ENCODE results near the gene FBXL15. TPM values are rescaled to one million over a fixed set of nuclear protein-coding genes. Genes with fewer than 3 reads are reported as not detected.

The FBXL15 gene
- total and polyA plus RNA-seq, 2 of the 13 experiments (the other 11 are each of a cell fraction or from before 2014, with no cell fraction given): 4.3 to 8.3 TPM

DNA sequence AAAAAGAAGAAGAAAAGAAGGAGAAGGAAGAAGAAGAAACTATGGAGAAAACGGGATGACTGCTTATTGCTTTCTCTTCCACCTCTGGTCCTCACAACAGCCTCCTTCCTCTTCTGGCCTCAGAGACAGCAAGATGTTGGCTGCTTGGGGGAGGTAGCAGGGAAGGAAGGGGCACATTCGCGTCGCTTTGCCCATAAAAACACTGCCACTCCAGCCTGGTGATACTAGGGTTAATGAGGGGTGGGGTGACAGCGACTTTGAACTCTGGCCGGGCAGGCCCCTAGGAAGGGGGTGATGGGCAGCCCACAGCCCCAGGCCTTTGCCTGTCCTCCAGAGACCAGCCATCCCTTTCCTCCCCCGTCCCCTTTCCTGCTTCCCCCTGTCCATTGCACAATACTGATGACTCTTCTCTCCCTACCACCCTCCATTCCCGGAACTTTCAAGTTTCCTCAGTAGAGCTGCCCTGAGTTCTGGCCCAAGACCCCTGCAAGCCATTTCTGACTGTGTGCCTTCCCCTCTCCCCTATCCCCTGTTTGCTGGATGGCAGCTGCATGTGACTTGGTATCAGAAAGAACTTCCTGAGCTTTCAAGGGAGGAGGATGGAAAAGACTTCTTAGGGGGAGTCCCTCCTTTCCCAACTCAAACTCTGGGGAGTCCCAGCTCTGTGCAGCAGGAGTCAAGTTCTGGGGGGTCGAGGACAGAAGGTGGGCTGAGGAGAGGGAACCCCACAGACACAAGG, 13.9 kb downstream of the FBXL15 start (continued):
- peak; percentile 27 for TF ChIP-seq ASH2L (IDR thresholded peaks at IDR 0.05; ENCODE audit: insufficient read length, low read depth, low read length)
- peak; percentile 97 for TF ChIP-seq CEBPB (IDR thresholded peaks at IDR 0.05; ENCODE audit: borderline replicate concordance, low read depth, low read length)
- 0 out of 2 replicates have a peak, but pooled peaks have one; percentile 13 for TF ChIP-seq ZNF124 (CRISPR knock-in tag; IDR thresholded peaks at IDR 0.05)
- TF ChIP-seq HNRNPUL1 (IDR thresholded peaks at IDR 0.05; ENCODE audit: low read depth, low read length): no peak
- no peak for TF ChIP-seq ZFP36 (IDR thresholded peaks at IDR 0.05; ENCODE audit: borderline replicate concordance, low read depth, low read length, partially characterized antibody)
- TF ChIP-seq, protein P1, sequence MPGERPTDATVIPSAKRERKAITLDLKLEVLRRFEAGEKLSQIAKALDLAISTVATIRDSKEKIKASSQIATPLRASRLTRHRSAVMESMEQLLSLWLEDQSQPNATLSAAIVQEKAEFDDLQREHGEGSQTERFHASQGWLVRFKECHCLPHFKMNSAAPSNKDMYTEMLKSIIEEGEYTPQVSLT (CRISPR knock-in tag; IDR thresholded peaks at IDR 0.05; ENCODE audit: borderline replicate concordance, low read depth): no peak
- peak; percentile 66; the same call in 1 of the 2 replicates for TF ChIP-seq ZNF160 (CRISPR knock-in tag; IDR thresholded peaks at IDR 0.05)
- peak; percentile 35; the same call in 1 of the 2 replicates for TF ChIP-seq DMAP1 (CRISPR knock-in tag; IDR thresholded peaks at IDR 0.05)
- TF ChIP-seq MYC (CRISPR knock-in tag; IDR thresholded peaks at IDR 0.05; ENCODE audit: borderline replicate concordance): 0 out of 2 replicates have a peak, but pooled peaks have one; percentile 30
- TF ChIP-seq IRF2 (CRISPR knock-in tag; IDR thresholded peaks at IDR 0.05): no peak
- peak; percentile 53; the same call in 1 of the 2 replicates for TF ChIP-seq SAFB2 (CRISPR knock-in tag; IDR thresholded peaks at IDR 0.05; ENCODE audit: borderline replicate concordance, low read depth)
- no peak for TF ChIP-seq ZZZ3 (CRISPR knock-in tag; IDR thresholded peaks at IDR 0.05; ENCODE audit: borderline replicate concordance)
- no peak for TF ChIP-seq FOXM1 (CRISPR knock-in tag; IDR thresholded peaks at IDR 0.05)
- TF ChIP-seq, protein P2, sequence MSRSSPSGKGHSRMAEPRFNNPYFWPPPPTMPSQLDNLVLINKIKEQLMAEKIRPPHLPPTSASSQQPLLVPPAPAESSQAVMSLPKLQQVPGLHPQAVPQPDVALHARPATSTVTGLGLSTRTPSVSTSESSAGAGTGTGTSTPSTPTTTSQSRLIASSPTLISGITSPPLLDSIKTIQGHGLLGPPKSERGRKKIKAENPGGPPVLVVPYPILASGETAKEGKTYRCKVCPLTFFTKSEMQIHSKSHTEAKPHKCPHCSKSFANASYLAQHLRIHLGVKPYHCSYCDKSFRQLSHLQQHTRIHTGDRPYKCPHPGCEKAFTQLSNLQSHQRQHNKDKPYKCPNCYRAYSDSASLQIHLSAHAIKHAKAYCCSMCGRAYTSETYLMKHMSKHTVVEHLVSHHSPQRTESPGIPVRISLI (CRISPR knock-in tag; IDR thresholded peaks at IDR 0.05; ENCODE audit: borderline replicate concordance): peak; percentile 79; the same call in 1 of the 2 replicates
- peak; percentile 50; the same call in 1 of the 2 replicates for TF ChIP-seq POLR2AphosphoS5 (IDR thresholded peaks at IDR 0.05; ENCODE audit: low read depth, low read length)
- peak; percentile 89 for TF ChIP-seq PRDM10 (CRISPR knock-in tag; IDR thresholded peaks at IDR 0.05; ENCODE audit: low read depth)
- TF ChIP-seq ZNF256 (CRISPR knock-in tag; conservative IDR thresholded peaks at IDR 0.05): no peak
- TF ChIP-seq ZNF570 (CRISPR knock-in tag; IDR thresholded peaks at IDR 0.05; ENCODE audit: borderline replicate concordance): no peak
- TF ChIP-seq CREM (IDR thresholded peaks at IDR 0.05): peak; percentile 40; the same call in 1 of the 2 replicates
- TF ChIP-seq CREM (CRISPR knock-in tag; IDR thresholded peaks at IDR 0.05): no peak
- TF ChIP-seq ATF7-NPFF (CRISPR knock-in tag; IDR thresholded peaks at IDR 0.05; ENCODE audit: low read depth): peak; percentile 57; the same call in 1 of the 2 replicates
- TF ChIP-seq, protein P3, sequence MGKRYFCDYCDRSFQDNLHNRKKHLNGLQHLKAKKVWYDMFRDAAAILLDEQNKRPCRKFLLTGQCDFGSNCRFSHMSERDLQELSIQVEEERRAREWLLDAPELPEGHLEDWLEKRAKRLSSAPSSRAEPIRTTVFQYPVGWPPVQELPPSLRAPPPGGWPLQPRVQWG (CRISPR knock-in tag; IDR thresholded peaks at IDR 0.05; ENCODE audit: borderline replicate concordance, low read depth): no peak
- peak; percentile 58; the same call in 1 of the 2 replicates for TF ChIP-seq TARDBP (CRISPR knock-in tag; IDR thresholded peaks at IDR 0.05)
- no peak for TF ChIP-seq EZH2 (conservative IDR thresholded peaks at IDR 0.05; ENCODE audit: low read depth, low read length)
- 0 out of 2 replicates have a peak, but pooled peaks have one; percentile 45 for TF ChIP-seq ZNF644 (CRISPR knock-in tag; IDR thresholded peaks at IDR 0.05; ENCODE audit: low read depth)

All from HepG2 (cell line).